ENCODE data around the gene JAZF1. TPM values are rescaled to one million over a fixed set of nuclear protein-coding genes. Genes with fewer than 3 reads are reported as not detected.
A peak's percentile ranks its signal among the peaks of the same experiment; 100 is the strongest.

The JAZF1 gene
- total RNA-seq, 1 experiment from 2014 or later = 36.6 TPM

DNA sequence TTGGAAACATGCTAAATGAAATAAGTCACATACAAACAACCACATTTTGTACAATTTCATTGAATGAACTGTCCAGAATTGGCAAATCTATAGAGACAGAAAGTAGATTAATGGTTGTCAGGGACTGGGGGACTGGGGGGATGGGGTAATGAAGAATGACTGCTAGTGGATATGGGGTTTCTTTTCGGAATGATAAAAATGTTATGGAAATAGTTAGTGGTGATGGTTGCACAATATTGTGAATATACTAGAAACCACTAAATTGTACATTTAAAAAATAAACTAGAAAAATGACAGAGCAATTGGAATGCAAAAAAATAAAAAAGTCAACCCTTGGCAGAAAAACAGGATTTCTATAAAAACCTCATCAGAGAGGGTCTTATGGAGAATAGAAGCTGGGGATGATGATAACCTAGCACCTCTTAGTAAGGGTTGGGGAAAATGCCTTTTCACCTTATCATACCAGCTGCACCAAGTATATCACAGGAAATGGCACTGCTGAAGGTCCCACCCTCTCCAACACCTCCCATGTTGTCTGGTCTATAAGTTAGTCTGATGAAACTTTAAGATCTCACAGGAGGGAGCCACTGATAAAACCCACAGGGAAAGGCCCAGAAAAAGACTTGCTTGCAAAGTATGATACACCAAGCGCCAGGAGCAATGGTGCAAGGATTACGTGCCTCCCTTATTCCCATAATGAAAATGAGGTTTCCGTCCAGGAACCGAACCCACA is 23.1 kb upstream of the JAZF1 start:
- H3K36me3 ChIP-seq = no peaks in the 10 kb centered on the region
- no peak overlapping the region for H3K27ac ChIP-seq

GRCh38 chr7:28202222-28202621 is 21.6 kb upstream of the JAZF1 start:
- peaks cover 12% of the 10 kb centered on the region for H3K4me1 ChIP-seq (replicated peaks)
- DNase-seq (ENCODE audit: low read depth in 1 of 2, low spot score in 2 of 2) = no peak
- H3K4me3 ChIP-seq = no peak overlapping the region
- no peak overlapping the region for H3K27ac ChIP-seq
- no peaks in the 10 kb centered on the region for H3K9me3 ChIP-seq (replicated peaks)
- no peaks in the 10 kb centered on the region for H3K36me3 ChIP-seq
- no peaks in the 10 kb centered on the region for H3K27me3 ChIP-seq (replicated peaks)

More for the DNA sequence above, 23.1 kb upstream of the JAZF1 start:
- Histone ChIP-seq H3K4me3 (no peak overlapping the region), H3K4me1 (replicated peaks) (peaks cover 27% of the 10 kb centered on the region), H3K9me3 (replicated peaks) (no peaks in the 10 kb centered on the region), H3K27me3 (replicated peaks) (no peaks in the 10 kb centered on the region)
- no peak for DNase-seq (ENCODE audit: low read depth in 1 of 2, low spot score in 2 of 2)

GRCh38 chr7:28201131-28201530 is 20.5 kb upstream of the JAZF1 start:
- H3K27ac ChIP-seq = no peak overlapping the region
- no peaks in the 10 kb centered on the region for H3K36me3 ChIP-seq
- no peaks in the 10 kb centered on the region for H3K9me3 ChIP-seq (replicated peaks)
- no peaks in the 10 kb centered on the region for H3K27me3 ChIP-seq (replicated peaks)
- no peak for DNase-seq (ENCODE audit: low read depth in 1 of 2, low spot score in 2 of 2)
- peaks cover 3% of the 10 kb centered on the region for H3K4me1 ChIP-seq (replicated peaks)
- no peak overlapping the region for H3K4me3 ChIP-seq

DNA sequence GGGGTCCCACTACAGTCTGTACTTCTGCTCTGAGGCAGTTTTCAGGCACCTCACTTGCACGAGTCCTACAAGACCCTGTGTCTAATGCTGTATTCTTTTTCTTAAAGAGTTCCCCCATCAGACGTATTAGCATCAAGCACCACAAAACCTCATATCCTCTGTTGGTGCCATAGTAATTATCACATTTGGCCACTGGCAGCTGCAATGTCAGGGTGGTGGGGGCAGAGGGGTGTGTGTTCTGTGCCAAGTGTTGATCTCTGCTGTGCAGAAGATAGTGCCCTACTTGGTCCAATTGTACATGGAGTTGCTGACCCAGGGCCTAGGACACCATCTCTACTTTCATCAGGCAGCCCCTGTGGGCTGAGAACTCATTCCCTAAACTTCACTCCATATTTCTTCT is 20.0 kb upstream of the JAZF1 start:
- H3K27ac ChIP-seq = no peak overlapping the region
- DNase-seq (ENCODE audit: low read depth in 1 of 2, low spot score in 2 of 2) = no peak
- no peaks in the 10 kb centered on the region for H3K9me3 ChIP-seq (replicated peaks)
- H3K4me3 ChIP-seq = no peak overlapping the region
- peaks cover 3% of the 10 kb centered on the region; the same call in 1 of the 2 replicates for H3K4me1 ChIP-seq (replicated peaks)
- H3K36me3 ChIP-seq = no peaks in the 10 kb centered on the region
- H3K27me3 ChIP-seq (replicated peaks) = no peaks in the 10 kb centered on the region

GRCh38 chr7:28199021-28199510 is 18.5 kb upstream of the JAZF1 start:
- H3K36me3 ChIP-seq = no peaks in the 10 kb centered on the region
- no peak for DNase-seq (ENCODE audit: low read depth in 1 of 2, low spot score in 2 of 2)
- H3K27me3 ChIP-seq (replicated peaks) = no peaks in the 10 kb centered on the region
- H3K27ac ChIP-seq = no peak overlapping the region
- peaks cover 3% of the 10 kb centered on the region; the same call in 1 of the 2 replicates for H3K4me1 ChIP-seq (replicated peaks)
- H3K9me3 ChIP-seq (replicated peaks) = no peaks in the 10 kb centered on the region
- no peak overlapping the region for H3K4me3 ChIP-seq

DNA sequence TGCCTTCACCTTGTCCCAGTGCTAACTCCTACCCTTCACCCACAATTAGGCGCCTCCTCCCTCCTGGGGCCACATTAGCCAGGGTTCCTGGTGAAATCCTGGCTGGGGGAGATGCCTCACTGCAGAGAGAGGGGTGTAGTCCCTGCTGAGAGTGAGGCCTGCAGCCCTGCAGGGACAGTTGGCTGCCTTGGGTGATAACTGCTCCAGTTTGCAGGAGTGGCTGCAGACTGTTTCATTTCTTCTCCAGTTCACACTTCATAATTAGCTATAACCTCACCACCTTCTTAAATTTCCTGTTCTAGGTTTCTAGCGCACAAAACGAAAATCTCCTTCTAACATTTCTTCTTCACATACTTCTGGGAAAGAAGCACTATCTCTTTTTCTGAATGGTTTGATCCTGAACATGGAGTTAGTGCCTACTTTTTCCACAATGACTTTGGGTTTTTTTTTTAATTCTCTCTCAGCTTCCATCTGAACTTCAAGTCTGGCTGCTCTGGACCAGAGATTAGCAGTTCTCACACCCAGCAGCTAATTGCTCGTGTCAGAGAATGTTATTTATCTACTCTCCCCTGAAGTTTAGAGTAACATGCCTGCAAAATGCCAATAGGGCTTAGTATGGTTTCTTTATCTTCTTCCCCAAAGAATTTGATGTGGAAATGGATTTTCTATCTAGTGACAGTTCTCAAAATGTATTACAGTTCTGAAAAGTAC is 15.5 kb upstream of the JAZF1 start:
- Histone ChIP-seq H3K4me1 (replicated peaks) (peaks cover 11% of the 10 kb centered on the region), H3K9me3 (replicated peaks) (no peaks in the 10 kb centered on the region)

DNA sequence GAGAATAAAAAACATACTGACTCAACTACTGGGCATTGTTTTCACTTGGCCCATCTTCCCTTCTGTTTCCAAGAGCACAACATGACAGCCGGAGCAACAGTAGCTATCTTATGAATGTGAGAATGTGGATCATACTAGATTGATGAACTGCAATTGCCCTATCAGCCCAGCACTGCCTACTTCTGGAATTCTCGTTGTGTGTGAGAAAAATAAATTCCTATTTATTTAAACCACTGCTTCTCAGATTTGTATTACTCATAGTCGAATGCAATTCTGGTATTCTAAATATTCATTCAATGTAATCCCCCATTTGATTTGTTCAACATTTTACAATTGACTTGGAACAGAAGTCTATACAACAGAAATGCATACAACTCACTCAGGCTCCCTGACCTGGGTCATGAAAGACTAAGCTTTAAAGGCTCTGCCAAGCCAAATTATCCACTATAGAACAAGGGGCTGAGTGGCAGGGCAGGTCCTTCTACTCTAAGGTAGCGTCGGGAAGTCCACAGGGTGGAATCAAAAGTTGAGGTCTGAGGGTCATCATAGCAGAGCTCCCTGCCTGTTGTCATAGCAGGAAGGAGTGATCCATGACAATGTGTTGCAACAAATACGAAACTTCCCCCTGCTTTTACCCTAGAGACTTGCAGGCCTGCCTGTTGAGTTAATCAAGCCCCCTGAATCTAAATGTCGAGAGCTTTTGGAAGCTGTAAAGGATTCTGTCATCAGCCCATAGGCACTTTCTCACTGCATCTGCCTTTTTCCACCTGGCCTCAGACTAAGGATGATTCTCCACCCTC is 12.4 kb upstream of the JAZF1 start:
- Histone ChIP-seq H3K27ac (peak overlapping the region; percentile 39; the same call in 1 of the 2 replicates), H3K9me3 (replicated peaks) (no peaks in the 10 kb centered on the region), H3K4me1 (replicated peaks) (peaks cover 11% of the 10 kb centered on the region), H3K36me3 (no peaks in the 10 kb centered on the region), H3K27me3 (replicated peaks) (no peaks in the 10 kb centered on the region), H3K4me3 (no peak overlapping the region)
- DNase-seq (ENCODE audit: low read depth in 1 of 2, low spot score in 2 of 2) = peak in 1 of 2 experiments; percentile 36

More for the DNA sequence above, 15.5 kb upstream of the JAZF1 start:
- H3K27me3 ChIP-seq (replicated peaks) = no peaks in the 10 kb centered on the region
- H3K4me3 ChIP-seq = no peak overlapping the region
- DNase-seq (ENCODE audit: low read depth in 1 of 2, low spot score in 2 of 2) = no peak
- no peak overlapping the region for H3K27ac ChIP-seq
- H3K36me3 ChIP-seq = no peaks in the 10 kb centered on the region

DNA sequence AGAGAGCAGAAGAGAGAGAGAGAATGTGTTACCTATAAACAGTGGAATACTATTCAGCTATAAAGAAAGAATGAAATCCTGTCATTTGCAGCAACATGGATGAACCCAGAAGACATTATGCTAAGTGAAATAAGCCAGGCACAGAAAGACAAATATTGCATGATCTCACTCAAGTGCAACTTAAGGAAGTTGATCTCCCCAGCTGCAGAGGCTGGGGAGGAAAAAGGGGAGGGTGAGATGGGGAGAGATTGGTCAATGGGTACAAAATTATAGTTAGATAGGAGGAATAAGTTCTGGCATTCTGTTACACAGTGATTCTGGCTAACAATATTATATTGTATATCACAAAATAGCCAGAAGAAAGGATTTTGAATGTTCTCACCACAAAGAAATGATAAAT is 11.2 kb upstream of the JAZF1 start:
- Histone ChIP-seq H3K27ac (no peak overlapping the region), H3K27me3 (replicated peaks) (no peaks in the 10 kb centered on the region), H3K4me3 (no peak overlapping the region), H3K9me3 (replicated peaks) (no peaks in the 10 kb centered on the region), H3K36me3 (no peaks in the 10 kb centered on the region), H3K4me1 (replicated peaks) (peaks cover 11% of the 10 kb centered on the region)
- no peak for DNase-seq (ENCODE audit: low read depth in 1 of 2, low spot score in 2 of 2)

- Histone ChIP-seq H3K27ac (no peak overlapping the region), H3K4me3 (no peak overlapping the region), H3K27me3 (replicated peaks) (no peaks in the 10 kb centered on the region), H3K4me1 (replicated peaks) (peaks cover 11% of the 10 kb centered on the region), H3K36me3 (no peaks in the 10 kb centered on the region), H3K9me3 (replicated peaks) (no peaks in the 10 kb centered on the region)
- DNase-seq (ENCODE audit: low read depth in 1 of 2, low spot score in 2 of 2) = no peak
Observed at GRCh38 chr7:28191184-28191583, 10.6 kb upstream of the JAZF1 start.

DNA sequence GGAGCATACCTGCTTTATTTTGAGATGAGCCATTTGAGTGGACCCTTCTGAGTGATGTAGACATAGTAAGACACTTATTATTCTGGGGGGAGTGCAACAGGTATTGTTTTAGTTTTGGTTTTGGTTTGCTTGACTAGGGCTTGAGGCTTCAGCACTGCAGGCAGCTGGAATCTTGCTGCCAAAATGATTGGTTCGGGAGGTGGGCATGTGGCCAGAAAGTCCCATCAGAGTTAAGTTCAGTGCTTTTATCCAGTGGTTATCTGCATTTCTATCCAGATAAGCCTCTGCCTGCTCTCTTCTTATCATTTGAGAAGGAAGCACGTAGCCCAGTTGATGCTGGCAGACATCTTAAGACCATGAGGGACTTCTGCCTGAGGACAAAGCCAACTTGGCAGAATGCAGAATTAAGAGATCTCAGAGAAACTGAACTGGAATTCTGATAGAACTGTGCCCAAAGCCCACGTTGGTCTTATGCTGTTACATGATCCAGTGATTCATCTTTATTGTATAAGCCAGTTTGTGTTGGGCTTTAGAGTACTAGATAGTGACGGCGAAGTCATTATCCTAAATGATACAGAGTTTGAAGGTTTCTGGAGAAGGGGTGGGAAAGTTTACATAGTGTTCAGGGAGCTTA is 9.6 kb upstream of the JAZF1 start:
- Histone ChIP-seq H3K4me3 (no peak overlapping the region), H3K27me3 (replicated peaks) (no peaks in the 10 kb centered on the region), H3K9me3 (replicated peaks) (no peaks in the 10 kb centered on the region), H3K36me3 (no peaks in the 10 kb centered on the region), H3K4me1 (replicated peaks) (peaks cover 11% of the 10 kb centered on the region), H3K27ac (no peak overlapping the region)
- no peak for DNase-seq (ENCODE audit: low read depth in 1 of 2, low spot score in 2 of 2)

GRCh38 chr7:28187012-28187411 is 6.4 kb upstream of the JAZF1 start:
- no peaks in the 10 kb centered on the region; the same call in 1 of the 2 replicates for H3K9me3 ChIP-seq (replicated peaks)
- DNase-seq (ENCODE audit: low read depth in 1 of 2, low spot score in 2 of 2) = no peak
- H3K4me1 ChIP-seq (replicated peaks) = no peaks in the 10 kb centered on the region

DNA sequence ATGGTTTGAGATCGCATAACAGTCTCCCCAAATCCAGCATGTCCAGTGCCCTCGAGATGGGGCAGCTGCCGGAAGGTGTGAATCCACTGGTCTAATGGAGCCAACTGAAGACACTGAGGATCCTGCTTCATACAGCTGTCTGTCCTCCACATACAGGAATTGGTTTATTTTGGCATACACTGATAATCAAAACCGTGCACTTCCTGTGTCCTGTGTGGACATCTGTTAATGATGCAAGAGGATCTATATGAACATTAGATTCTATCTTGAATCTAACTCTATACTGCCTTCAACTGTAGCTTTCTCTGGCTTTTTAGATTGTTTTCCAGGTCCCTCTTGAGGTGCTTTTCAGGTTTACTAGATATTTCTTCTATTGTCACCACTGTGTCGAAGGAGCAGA is 3.0 kb upstream of the JAZF1 start:
- Histone ChIP-seq H3K27me3 (replicated peaks) (no peaks in the 10 kb centered on the region), H3K4me3 (no peak overlapping the region), H3K9me3 (replicated peaks) (no peaks in the 10 kb centered on the region; the same call in 1 of the 2 replicates), H3K36me3 (peaks cover 7% of the 10 kb centered on the region; the same call in 1 of the 2 replicates), H3K27ac (no peak overlapping the region), H3K4me1 (replicated peaks) (peaks cover 7% of the 10 kb centered on the region)
- no peak for DNase-seq (ENCODE audit: low read depth in 1 of 2, low spot score in 2 of 2)

More at GRCh38 chr7:28187012-28187411, 6.4 kb upstream of the JAZF1 start:
- Histone ChIP-seq H3K27me3 (replicated peaks) (no peaks in the 10 kb centered on the region), H3K36me3 (no peaks in the 10 kb centered on the region), H3K27ac (no peak overlapping the region), H3K4me3 (no peak overlapping the region)

DNA sequence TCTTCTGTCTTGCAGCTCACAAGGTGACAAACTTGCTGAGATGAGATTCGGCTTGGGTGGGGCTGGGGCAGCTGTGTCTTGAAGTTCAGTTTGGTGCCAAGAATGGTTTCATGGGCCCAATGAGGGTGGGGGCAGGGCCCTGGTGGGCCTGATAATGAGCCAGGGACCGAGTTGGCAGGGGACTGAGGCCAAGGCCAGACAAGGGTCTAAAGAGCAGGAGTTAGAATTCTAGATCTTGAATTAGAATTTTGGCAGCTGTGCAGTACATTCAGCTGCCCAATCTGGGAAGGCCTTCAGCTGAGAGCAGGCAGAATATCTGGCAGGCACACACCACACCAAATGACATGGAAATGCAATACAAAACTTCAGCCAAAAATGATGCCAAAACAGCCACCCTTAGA is 1.5 kb upstream of the JAZF1 start:
- no peaks in the 10 kb centered on the region; the same call in 1 of the 2 replicates for H3K9me3 ChIP-seq (replicated peaks)
- DNase-seq (ENCODE audit: low read depth in 1 of 2, low spot score in 2 of 2) = no peak
- peaks cover 16% of the 10 kb centered on the region for H3K4me1 ChIP-seq (replicated peaks)
- H3K4me3 ChIP-seq = no peak overlapping the region
- no peaks in the 10 kb centered on the region for H3K27me3 ChIP-seq (replicated peaks)
- H3K27ac ChIP-seq = no peak overlapping the region
- H3K36me3 ChIP-seq = peaks cover 7% of the 10 kb centered on the region; the same call in 1 of the 2 replicates
